ENCODE measurements around the gene NUP62.
"Not testable (repeated sequence)": the region's sequence is repeated elsewhere in the genome, so short reads cannot be mapped to it uniquely, and the experiment has no call there.

NUP62 gene

GRCh38 chr19:49951806-49952478, 22.6 kb upstream of the NUP62 start:
- no peak for DNase-seq

GRCh38 chr19:49950956-49951526, 21.7 kb upstream of the NUP62 start:
- no peak for DNase-seq

- DNase-seq: no peak
These were observed 21.3 kb upstream of the NUP62 start for GRCh38 chr19:49950590-49950948.

- no peak for DNase-seq
These were observed 20.7 kb upstream of the NUP62 start for GRCh38 chr19:49949742-49950589.

GRCh38 chr19:49946415-49946814, 17.1 kb upstream of the NUP62 start:
- DNase-seq: no peak

GRCh38 chr19:49944567-49944966, 15.3 kb upstream of the NUP62 start:
- DNase-seq: not testable (repeated sequence)

- no peak for DNase-seq
These were observed 11.1 kb upstream of the NUP62 start for GRCh38 chr19:49940482-49940791.

- no peak for DNase-seq
These were observed 10.6 kb upstream of the NUP62 start for GRCh38 chr19:49939721-49940481.

- DNase-seq: no peak
These were observed 9.4 kb upstream of the NUP62 start for GRCh38 chr19:49938662-49939061.

GRCh38 chr19:49937750-49938381, 8.6 kb upstream of the NUP62 start:
- DNase-seq: peak; percentile 94

- no peak for DNase-seq
These were observed 7.2 kb upstream of the NUP62 start for GRCh38 chr19:49936549-49936948.

- DNase-seq: no peak
These were observed 4.3 kb upstream of the NUP62 start for GRCh38 chr19:49933643-49934042.

GRCh38 chr19:49932731-49933131, 3.4 kb upstream of the NUP62 start:
- no peak for DNase-seq

GRCh38 chr19:49932041-49932451, 2.7 kb upstream of the NUP62 start:
- no peak for DNase-seq

- DNase-seq: no peak
These were observed 2.2 kb upstream of the NUP62 start for GRCh38 chr19:49931293-49932040.

GRCh38 chr19:49930483-49931011, 1.2 kb upstream of the NUP62 start:
- no peak for DNase-seq

- DNase-seq: peak; percentile 96
These were observed 543 bp upstream of the NUP62 start for GRCh38 chr19:49929611-49930482.

GRCh38 chr19:49927526-49928264, 1.6 kb downstream of the NUP62 start:
- no peak for DNase-seq

- DNase-seq: no peak
These were observed 2.8 kb downstream of the NUP62 start for GRCh38 chr19:49926515-49926914.

GRCh38 chr19:49925486-49925885, 3.8 kb downstream of the NUP62 start:
- no peak for DNase-seq
